ENCODE results near the gene CYTH3.

DNA sequence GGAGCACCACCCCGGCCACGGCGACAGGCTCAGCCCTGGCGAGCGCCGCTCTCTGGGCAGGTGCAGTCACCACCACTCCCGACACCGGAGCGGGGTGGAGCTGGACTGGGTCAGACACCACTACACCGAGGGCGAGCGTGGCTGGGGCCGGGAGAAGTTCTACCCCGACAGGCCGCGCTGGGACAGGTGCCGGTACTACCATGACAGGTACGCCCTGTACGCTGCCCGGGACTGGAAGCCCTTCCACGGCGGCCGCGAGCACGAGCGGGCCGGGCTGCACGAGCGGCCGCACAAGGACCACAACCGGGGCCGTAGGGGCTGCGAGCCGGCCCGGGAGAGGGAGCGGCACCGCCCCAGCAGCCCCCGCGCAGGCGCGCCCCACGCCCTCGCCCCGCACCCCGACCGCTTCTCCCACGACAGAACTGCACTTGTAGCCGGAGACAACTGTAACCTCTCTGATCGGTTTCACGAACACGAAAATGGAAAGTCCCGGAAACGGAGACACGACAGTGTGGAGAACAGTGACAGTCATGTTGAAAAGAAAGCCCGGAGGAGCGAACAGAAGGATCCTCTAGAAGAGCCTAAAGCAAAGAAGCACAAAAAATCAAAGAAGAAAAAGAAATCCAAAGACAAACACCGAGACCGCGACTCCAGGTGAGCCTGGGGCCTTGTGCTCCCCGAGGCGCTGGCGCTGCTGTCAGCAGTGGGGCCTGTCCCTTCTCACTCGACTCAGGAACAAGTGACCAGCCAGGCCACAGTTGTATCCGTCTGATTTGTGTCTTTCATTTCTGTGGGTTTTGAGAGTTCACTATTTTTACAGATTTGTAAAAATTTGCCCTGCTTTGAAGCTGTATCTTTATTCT, 117.7 kb downstream of the CYTH3 start:
- TF ChIP-seq, protein P1, sequence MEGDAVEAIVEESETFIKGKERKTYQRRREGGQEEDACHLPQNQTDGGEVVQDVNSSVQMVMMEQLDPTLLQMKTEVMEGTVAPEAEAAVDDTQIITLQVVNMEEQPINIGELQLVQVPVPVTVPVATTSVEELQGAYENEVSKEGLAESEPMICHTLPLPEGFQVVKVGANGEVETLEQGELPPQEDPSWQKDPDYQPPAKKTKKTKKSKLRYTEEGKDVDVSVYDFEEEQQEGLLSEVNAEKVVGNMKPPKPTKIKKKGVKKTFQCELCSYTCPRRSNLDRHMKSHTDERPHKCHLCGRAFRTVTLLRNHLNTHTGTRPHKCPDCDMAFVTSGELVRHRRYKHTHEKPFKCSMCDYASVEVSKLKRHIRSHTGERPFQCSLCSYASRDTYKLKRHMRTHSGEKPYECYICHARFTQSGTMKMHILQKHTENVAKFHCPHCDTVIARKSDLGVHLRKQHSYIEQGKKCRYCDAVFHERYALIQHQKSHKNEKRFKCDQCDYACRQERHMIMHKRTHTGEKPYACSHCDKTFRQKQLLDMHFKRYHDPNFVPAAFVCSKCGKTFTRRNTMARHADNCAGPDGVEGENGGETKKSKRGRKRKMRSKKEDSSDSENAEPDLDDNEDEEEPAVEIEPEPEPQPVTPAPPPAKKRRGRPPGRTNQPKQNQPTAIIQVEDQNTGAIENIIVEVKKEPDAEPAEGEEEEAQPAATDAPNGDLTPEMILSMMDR (IDR thresholded peaks at IDR 0.05; ENCODE audit: insufficient read depth, low read length, poor library complexity, severe bottlenecking) = no peak
- no peak for TF ChIP-seq EZH2phosphoT487 (conservative IDR thresholded peaks at IDR 0.05; ENCODE audit: low read length)

Measured in SU-DHL-6 (cell line).